ENCODE measurements around the gene HHIPL1. TPM values are rescaled to one million over a fixed set of nuclear protein-coding genes. Genes with fewer than 3 reads are reported as not detected.

The HHIPL1 gene
- total and polyA plus RNA-seq, 9 donors = 1.4 to 2.8 (median 2.2) TPM

- no peaks in the 10 kb centered on the region for H3K27me3 ChIP-seq (ENCODE audit: control insufficient read depth, insufficient read depth, low read length)
- no peak overlapping the region for H3K4me3 ChIP-seq (ENCODE audit: low read length)
- DNase-seq = no peak
- no peak overlapping the region for H3K27ac ChIP-seq (ENCODE audit: low read length)
- no peaks in the 10 kb centered on the region for H3K4me1 ChIP-seq (ENCODE audit: control insufficient read depth, insufficient read depth, low read length)
- no peaks in the 10 kb centered on the region for H3K36me3 ChIP-seq (ENCODE audit: control insufficient read depth, insufficient read depth, low read length)
- H3K9me3 ChIP-seq (replicated peaks; ENCODE audit: control insufficient read depth, low read depth, low read length) = peaks cover 15% of the 10 kb centered on the region
Measured at GRCh38 chr14:99702115-99702514, 57.2 kb downstream of the HHIPL1 start.

- no CpG with 5 or more reads among the region's 3 CpGs for WGBS (ENCODE audit: insufficient coverage)
Measured at GRCh38 chr14:99703381-99703780, 58.5 kb downstream of the HHIPL1 start.

GRCh38 chr14:99704037-99704436, 59.1 kb downstream of the HHIPL1 start:
- H3K9me3 ChIP-seq (replicated peaks; ENCODE audit: control insufficient read depth, low read depth, low read length) = peaks cover 19% of the 10 kb centered on the region
- WGBS (ENCODE audit: insufficient coverage) = no CpG with 5 or more reads among the region's 2 CpGs

More at GRCh38 chr14:99703381-99703780, 58.5 kb downstream of the HHIPL1 start:
- H3K9me3 ChIP-seq (replicated peaks; ENCODE audit: control insufficient read depth, low read depth, low read length) = peaks cover 15% of the 10 kb centered on the region
- H3K4me1 ChIP-seq (ENCODE audit: control insufficient read depth, insufficient read depth, low read length) = no peaks in the 10 kb centered on the region
- no peaks in the 10 kb centered on the region for H3K27me3 ChIP-seq (ENCODE audit: control insufficient read depth, insufficient read depth, low read length)
- H3K36me3 ChIP-seq (ENCODE audit: control insufficient read depth, insufficient read depth, low read length) = no peaks in the 10 kb centered on the region
- no peak for DNase-seq
- H3K27ac ChIP-seq (ENCODE audit: low read length) = no peak overlapping the region
- H3K4me3 ChIP-seq (ENCODE audit: low read length) = no peak overlapping the region

GRCh38 chr14:99706107-99706900, 61.4 kb downstream of the HHIPL1 start:
- H3K9me3 ChIP-seq (replicated peaks; ENCODE audit: control insufficient read depth, low read depth, low read length) = peaks cover 19% of the 10 kb centered on the region
- WGBS (ENCODE audit: insufficient coverage) = 66% methylated on average over 6 of the region's 8 CpGs
- H3K36me3 ChIP-seq (ENCODE audit: control insufficient read depth, insufficient read depth, low read length) = no peaks in the 10 kb centered on the region
- no peak for DNase-seq
- H3K27me3 ChIP-seq (ENCODE audit: control insufficient read depth, insufficient read depth, low read length) = no peaks in the 10 kb centered on the region
- no peak overlapping the region for H3K4me3 ChIP-seq (ENCODE audit: low read length)
- H3K27ac ChIP-seq (ENCODE audit: low read length) = no peak overlapping the region
- H3K4me1 ChIP-seq (ENCODE audit: control insufficient read depth, insufficient read depth, low read length) = no peaks in the 10 kb centered on the region

More at GRCh38 chr14:99704037-99704436, 59.1 kb downstream of the HHIPL1 start:
- no peaks in the 10 kb centered on the region for H3K4me1 ChIP-seq (ENCODE audit: control insufficient read depth, insufficient read depth, low read length)
- H3K36me3 ChIP-seq (ENCODE audit: control insufficient read depth, insufficient read depth, low read length) = no peaks in the 10 kb centered on the region
- no peak overlapping the region for H3K27ac ChIP-seq (ENCODE audit: low read length)
- no peaks in the 10 kb centered on the region for H3K27me3 ChIP-seq (ENCODE audit: control insufficient read depth, insufficient read depth, low read length)
- no peak for DNase-seq
- H3K4me3 ChIP-seq (ENCODE audit: low read length) = no peak overlapping the region

- no peak for DNase-seq
- Histone ChIP-seq H3K4me3 (ENCODE audit: low read length) (no peak overlapping the region), H3K27ac (ENCODE audit: low read length) (no peak overlapping the region), H3K27me3 (ENCODE audit: control insufficient read depth, insufficient read depth, low read length) (no peaks in the 10 kb centered on the region), H3K36me3 (ENCODE audit: control insufficient read depth, insufficient read depth, low read length) (no peaks in the 10 kb centered on the region), H3K4me1 (ENCODE audit: control insufficient read depth, insufficient read depth, low read length) (no peaks in the 10 kb centered on the region), H3K9me3 (replicated peaks; ENCODE audit: control insufficient read depth, low read depth, low read length) (peaks cover 16% of the 10 kb centered on the region)
- WGBS (ENCODE audit: insufficient coverage) = no CpG with 5 or more reads among the region's 2 CpGs
Measured at GRCh38 chr14:99707420-99707819, 62.5 kb downstream of the HHIPL1 start.

GRCh38 chr14:99707921-99708320, 63.0 kb downstream of the HHIPL1 start:
- no peaks in the 10 kb centered on the region for H3K4me1 ChIP-seq (ENCODE audit: control insufficient read depth, insufficient read depth, low read length)
- H3K36me3 ChIP-seq (ENCODE audit: control insufficient read depth, insufficient read depth, low read length) = no peaks in the 10 kb centered on the region
- H3K27me3 ChIP-seq (ENCODE audit: control insufficient read depth, insufficient read depth, low read length) = no peaks in the 10 kb centered on the region
- no peak overlapping the region for H3K4me3 ChIP-seq (ENCODE audit: low read length)
- H3K9me3 ChIP-seq (replicated peaks; ENCODE audit: control insufficient read depth, low read depth, low read length) = peaks cover 18% of the 10 kb centered on the region
- no peak for DNase-seq
- WGBS (ENCODE audit: insufficient coverage) = 89% methylated on average over 9 of the region's 9 CpGs
- no peak overlapping the region for H3K27ac ChIP-seq (ENCODE audit: low read length)

- H3K27ac ChIP-seq (ENCODE audit: low read length) = no peak overlapping the region
- no peaks in the 10 kb centered on the region for H3K27me3 ChIP-seq (ENCODE audit: control insufficient read depth, insufficient read depth, low read length)
- no peaks in the 10 kb centered on the region for H3K36me3 ChIP-seq (ENCODE audit: control insufficient read depth, insufficient read depth, low read length)
- no peaks in the 10 kb centered on the region for H3K4me1 ChIP-seq (ENCODE audit: control insufficient read depth, insufficient read depth, low read length)
- H3K4me3 ChIP-seq (ENCODE audit: low read length) = no peak overlapping the region
- DNase-seq = no peak
- peaks cover 12% of the 10 kb centered on the region for H3K9me3 ChIP-seq (replicated peaks; ENCODE audit: control insufficient read depth, low read depth, low read length)
- 81% methylated on average over 6 of the region's 7 CpGs for WGBS (ENCODE audit: insufficient coverage)
Measured at GRCh38 chr14:99708449-99708848, 63.5 kb downstream of the HHIPL1 start.

GRCh38 chr14:99713972-99714371, 69.0 kb downstream of the HHIPL1 start:
- Histone ChIP-seq H3K27me3 (ENCODE audit: control insufficient read depth, insufficient read depth, low read length) (no peaks in the 10 kb centered on the region), H3K4me3 (ENCODE audit: low read length) (no peak overlapping the region), H3K36me3 (ENCODE audit: control insufficient read depth, insufficient read depth, low read length) (no peaks in the 10 kb centered on the region), H3K4me1 (ENCODE audit: control insufficient read depth, insufficient read depth, low read length) (no peaks in the 10 kb centered on the region), H3K9me3 (replicated peaks; ENCODE audit: control insufficient read depth, low read depth, low read length) (peaks cover 5% of the 10 kb centered on the region), H3K27ac (ENCODE audit: low read length) (no peak overlapping the region)
- no CpG with 5 or more reads among the region's 3 CpGs for WGBS (ENCODE audit: insufficient coverage)
- no peak for DNase-seq

GRCh38 chr14:99715266-99716000, 70.5 kb downstream of the HHIPL1 start:
- Histone ChIP-seq H3K36me3 (ENCODE audit: control insufficient read depth, insufficient read depth, low read length) (no peaks in the 10 kb centered on the region), H3K4me3 (ENCODE audit: low read length) (no peak overlapping the region), H3K4me1 (ENCODE audit: control insufficient read depth, insufficient read depth, low read length) (no peaks in the 10 kb centered on the region), H3K9me3 (replicated peaks; ENCODE audit: control insufficient read depth, low read depth, low read length) (peaks cover 5% of the 10 kb centered on the region), H3K27me3 (ENCODE audit: control insufficient read depth, insufficient read depth, low read length) (no peaks in the 10 kb centered on the region), H3K27ac (ENCODE audit: low read length) (no peak overlapping the region)
- 61% methylated on average over 24 of the region's 24 CpGs for WGBS (ENCODE audit: insufficient coverage)
- no peak for DNase-seq

GRCh38 chr14:99716091-99716849, 71.3 kb downstream of the HHIPL1 start:
- Histone ChIP-seq H3K36me3 (ENCODE audit: control insufficient read depth, insufficient read depth, low read length) (no peaks in the 10 kb centered on the region), H3K27ac (ENCODE audit: low read length) (no peak overlapping the region), H3K4me1 (ENCODE audit: control insufficient read depth, insufficient read depth, low read length) (no peaks in the 10 kb centered on the region), H3K27me3 (ENCODE audit: control insufficient read depth, insufficient read depth, low read length) (no peaks in the 10 kb centered on the region), H3K4me3 (ENCODE audit: low read length) (no peak overlapping the region), H3K9me3 (replicated peaks; ENCODE audit: control insufficient read depth, low read depth, low read length) (peaks cover 5% of the 10 kb centered on the region)
- no peak for DNase-seq
- 58% methylated on average over 10 of the region's 10 CpGs for WGBS (ENCODE audit: insufficient coverage)
